Measurements from ENCODE around the gene FPR2.

GRCh38 chr19:51798062-51798461 is 37.1 kb downstream of the FPR2 start:
- TF ChIP-seq, protein P1, sequence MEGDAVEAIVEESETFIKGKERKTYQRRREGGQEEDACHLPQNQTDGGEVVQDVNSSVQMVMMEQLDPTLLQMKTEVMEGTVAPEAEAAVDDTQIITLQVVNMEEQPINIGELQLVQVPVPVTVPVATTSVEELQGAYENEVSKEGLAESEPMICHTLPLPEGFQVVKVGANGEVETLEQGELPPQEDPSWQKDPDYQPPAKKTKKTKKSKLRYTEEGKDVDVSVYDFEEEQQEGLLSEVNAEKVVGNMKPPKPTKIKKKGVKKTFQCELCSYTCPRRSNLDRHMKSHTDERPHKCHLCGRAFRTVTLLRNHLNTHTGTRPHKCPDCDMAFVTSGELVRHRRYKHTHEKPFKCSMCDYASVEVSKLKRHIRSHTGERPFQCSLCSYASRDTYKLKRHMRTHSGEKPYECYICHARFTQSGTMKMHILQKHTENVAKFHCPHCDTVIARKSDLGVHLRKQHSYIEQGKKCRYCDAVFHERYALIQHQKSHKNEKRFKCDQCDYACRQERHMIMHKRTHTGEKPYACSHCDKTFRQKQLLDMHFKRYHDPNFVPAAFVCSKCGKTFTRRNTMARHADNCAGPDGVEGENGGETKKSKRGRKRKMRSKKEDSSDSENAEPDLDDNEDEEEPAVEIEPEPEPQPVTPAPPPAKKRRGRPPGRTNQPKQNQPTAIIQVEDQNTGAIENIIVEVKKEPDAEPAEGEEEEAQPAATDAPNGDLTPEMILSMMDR (IDR thresholded peaks at IDR 0.05): no peak
- TF ChIP-seq EZH2 (IDR thresholded peaks at IDR 0.05; ENCODE audit: borderline replicate concordance, insufficient read depth, low read depth, low read length, poor library complexity, severe bottlenecking): no peak
